HG02642 (cell line): ENCODE data around the gene NARS2.
"Not testable (repeated sequence)": the region's sequence is repeated elsewhere in the genome, so short reads cannot be mapped to it uniquely, and the experiment has no call there.

Experiments
- ATAC-seq: cut with Tn5 transposase; IDR thresholded peaks from one replicate; pipeline ENCODE4 v1.9.1; 2021; ENCODE audit warnings: mild to moderate bottlenecking; ENCODE audit not compliant: unreplicated experiment, poor library complexity

Gene NARS2

GRCh38 chr11:78577495-78577894 is 2.8 kb upstream of the NARS2 start:
- ATAC-seq: no peak

DNA sequence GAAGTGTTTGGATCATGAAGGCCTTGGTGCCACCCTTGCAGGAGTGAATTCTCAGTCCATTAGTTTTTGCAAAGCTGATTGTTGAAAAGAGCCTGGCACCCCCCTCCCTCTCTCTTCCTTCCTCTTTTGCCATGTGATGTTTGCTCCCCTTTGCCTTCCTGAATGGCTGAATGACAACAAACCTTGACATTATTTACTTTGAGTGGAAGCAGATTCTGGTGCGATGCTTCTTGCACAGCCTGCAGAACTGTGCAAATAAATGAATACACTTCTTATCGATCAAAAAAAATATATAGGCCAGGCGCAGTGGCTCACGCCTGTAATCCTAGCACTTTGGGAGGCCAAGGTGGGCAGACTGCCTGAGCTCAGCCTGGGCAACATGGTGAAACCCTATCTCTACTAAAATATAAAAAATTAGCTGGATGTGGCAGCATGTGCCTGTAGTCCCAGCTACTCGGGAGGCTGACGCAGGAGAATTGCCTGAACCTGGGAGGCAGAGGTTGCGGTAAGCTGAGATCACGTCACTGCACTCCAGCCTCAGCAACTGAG is 2.0 kb upstream of the NARS2 start:
- no peak for ATAC-seq

GRCh38 chr11:78575478-78575877 is 814 bp upstream of the NARS2 start:
- ATAC-seq: no peak

DNA sequence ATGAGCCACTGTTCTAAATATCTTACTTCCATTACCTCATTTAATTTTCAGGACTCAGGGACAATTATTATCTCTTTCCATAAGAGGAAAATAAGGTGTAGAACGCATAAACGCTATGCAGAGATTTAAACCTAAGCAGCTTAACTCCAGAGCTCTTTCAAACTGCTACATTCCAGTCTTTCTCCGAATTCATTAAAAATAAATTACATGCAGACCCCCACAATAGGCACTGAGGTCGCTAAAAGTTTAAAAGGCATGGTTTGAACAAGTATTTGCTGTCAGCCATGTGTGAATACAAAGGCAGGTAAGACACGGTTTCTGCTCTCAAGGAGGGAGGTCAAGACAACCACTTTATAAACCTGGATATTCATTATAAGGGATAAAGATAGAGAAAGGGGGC is 983 bp downstream of the NARS2 start:
- ATAC-seq: no peak

GRCh38 chr11:78573271-78573670 is 1.4 kb downstream of the NARS2 start:
- no peak for ATAC-seq

DNA sequence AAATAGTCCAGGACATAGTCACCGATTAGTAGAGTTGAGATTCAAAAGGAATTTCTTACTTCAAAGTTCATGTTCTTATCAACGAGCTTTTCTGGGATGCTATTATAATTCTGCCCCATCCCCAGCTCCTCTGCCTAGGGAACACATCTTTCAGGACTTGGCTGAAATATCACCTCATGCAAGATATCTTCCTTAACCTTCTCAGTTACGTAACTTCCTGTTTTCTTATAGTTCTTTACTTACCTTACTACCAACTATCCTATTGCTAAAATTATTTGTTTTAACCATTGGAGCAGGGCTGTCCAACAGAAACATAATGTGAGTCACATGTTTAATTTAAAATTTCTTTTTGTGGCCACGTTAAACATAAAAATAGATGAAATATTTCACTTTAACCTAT is 2.3 kb downstream of the NARS2 start:
- ATAC-seq: no peak

GRCh38 chr11:78570031-78570430 is 4.6 kb downstream of the NARS2 start:
- no peak for ATAC-seq

- ATAC-seq: no peak
Observed at GRCh38 chr11:78567209-78567608, 7.5 kb downstream of the NARS2 start.

- peak; percentile 36 for ATAC-seq
Observed at GRCh38 chr11:78564490-78565467, 9.9 kb downstream of the NARS2 start.

DNA sequence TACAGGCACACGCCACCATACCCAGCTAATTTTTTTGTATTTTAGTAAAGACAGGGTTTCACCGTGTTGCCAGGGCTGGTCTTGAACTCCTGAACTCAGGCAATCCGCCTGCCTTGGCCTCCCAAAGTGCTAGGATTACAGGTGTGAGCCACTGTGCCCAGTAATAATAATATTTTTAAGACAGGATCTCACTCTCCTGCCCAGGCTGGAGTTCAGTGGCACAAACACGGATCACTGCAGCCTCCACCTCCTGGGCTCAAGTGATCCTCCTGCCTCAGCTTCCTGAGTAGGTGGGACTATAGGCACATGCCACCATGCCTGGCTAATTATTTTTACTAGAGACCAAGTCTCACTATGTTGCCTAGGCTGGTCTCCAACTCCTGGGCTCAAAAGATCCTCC is 10.6 kb downstream of the NARS2 start:
- ATAC-seq: not testable (repeated sequence)

DNA sequence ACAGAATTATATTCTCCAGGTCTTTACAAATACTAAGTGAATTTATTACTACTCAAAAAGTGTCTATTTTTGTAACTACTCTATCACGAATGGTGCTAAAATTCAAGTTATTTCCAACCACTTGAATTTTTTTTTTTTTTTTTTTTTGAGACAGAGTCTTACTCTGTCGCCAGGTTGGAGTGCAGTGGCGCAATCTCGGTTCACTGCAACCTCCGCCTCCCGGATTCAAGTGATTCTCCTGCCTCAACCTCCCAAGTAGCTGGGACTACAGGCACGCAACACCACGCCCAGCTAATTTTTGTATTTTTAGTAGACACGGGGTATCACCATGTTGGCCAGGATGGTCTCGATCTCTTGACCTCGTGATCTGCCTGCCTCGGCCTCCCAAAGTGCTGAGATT is 11.6 kb downstream of the NARS2 start:
- ATAC-seq: not testable (repeated sequence)

DNA sequence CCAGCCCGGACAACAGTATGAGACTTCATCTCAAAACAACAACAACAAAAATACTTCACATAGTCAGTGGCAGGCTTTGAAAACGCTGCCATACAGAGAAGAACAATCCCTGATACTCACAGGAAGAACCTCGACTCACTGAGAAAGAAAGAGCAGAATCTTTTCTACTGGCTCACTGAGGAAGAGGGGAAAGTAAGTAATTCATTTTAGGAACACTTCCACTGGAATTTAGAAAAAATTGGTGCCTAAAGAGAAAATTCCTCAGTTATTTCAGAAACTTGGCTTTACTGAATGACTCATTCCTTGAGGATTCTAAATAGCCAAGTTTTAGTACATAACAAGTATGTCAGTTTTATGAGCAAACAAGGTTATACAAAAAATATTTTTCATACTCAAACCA is 12.3 kb downstream of the NARS2 start:
- ATAC-seq: no peak

- no peak for ATAC-seq
Observed at GRCh38 chr11:78560826-78561484, 13.7 kb downstream of the NARS2 start.

- ATAC-seq: peak; percentile 54
Observed at GRCh38 chr11:78560153-78560552, 14.5 kb downstream of the NARS2 start.

DNA sequence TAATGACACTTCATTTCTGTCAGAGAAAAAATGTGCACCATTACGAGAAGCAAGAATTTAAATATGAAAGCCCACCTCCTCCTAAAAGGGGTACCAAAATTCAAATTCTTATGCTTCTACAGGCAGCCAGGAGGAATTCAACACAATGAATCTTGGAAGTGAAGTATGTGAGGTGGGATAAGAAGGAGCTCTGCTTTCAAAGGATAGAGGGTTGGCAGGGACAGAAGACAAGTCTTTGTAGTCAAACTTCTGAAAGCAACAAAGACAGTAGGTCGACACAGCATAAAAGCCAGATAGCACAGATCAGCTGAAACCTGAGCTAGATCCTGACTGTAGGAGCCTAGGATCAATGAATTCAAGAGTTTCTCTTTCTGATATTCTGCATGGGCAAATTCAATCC is 17.4 kb downstream of the NARS2 start:
- ATAC-seq: no peak

DNA sequence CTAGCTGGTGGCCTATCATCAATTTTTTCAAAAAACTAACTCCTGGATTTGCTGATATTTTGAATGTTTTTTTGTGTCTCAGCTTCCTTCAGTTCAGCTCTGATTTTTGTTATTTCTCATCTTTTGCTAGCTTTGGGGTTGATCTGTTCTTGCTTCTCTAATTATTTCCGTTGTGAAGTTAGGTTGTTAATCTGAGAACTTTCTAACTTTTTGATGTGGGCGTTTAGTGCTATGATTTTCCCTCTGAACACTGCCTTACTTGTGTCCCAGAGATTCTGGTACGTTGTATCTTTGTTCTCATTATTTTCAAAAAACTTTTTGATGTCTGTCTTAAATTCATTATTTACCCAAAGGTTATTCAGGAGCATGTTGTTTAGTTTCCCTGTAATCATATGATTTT is 19.1 kb downstream of the NARS2 start:
- no peak for ATAC-seq

GRCh38 chr11:78552881-78553280 is 21.8 kb downstream of the NARS2 start:
- no peak for ATAC-seq

- not testable (repeated sequence) for ATAC-seq
Observed at GRCh38 chr11:78552139-78552538, 22.5 kb downstream of the NARS2 start.

DNA sequence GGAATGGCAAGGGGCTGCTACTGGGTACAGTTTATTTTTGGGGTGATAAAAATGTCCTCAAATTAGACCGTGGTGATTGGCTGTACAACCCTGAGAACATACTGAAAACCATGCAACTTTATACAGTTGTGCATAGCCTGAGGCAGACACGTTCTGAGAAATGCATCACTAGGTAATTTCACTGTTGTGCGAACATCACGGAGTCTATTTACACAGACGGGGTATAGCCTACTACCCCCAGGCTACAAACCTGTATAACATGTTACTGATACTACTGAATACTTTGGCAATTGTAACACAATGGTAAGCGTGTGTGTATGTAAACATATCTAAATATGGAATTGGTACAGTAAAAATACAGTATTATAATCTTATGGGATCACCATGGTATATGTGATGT is 23.6 kb downstream of the NARS2 start:
- ATAC-seq: no peak

GRCh38 chr11:78549624-78550409 is 24.8 kb downstream of the NARS2 start:
- no peak for ATAC-seq
